ENCODE measurements around the gene TPPP3.
"Not testable (repeated sequence)": the region's sequence is repeated elsewhere in the genome, so short reads cannot be mapped to it uniquely, and the experiment has no call there.

TPPP3 gene

DNA sequence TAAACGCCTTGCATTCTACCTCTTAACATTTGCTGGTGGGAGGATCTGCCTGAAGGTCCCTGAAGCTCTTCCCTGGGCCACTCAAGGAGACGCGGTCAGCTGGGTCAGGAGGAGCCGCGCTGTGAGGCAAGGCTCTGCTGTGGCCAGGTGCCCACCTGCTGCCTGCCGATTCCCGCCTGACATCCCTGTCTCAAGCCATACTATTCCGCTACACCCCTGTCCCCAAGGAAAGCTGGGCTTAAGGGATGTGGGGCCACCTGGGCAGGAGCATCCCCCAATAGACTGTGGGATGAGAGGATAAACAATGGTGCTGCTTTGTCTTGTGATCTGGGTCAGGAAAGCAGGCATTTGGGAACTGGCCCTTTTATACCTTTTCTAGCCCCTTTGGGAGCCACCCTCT is 5.1 kb downstream of the TPPP3 start:
- TF ChIP-seq, protein P1, sequence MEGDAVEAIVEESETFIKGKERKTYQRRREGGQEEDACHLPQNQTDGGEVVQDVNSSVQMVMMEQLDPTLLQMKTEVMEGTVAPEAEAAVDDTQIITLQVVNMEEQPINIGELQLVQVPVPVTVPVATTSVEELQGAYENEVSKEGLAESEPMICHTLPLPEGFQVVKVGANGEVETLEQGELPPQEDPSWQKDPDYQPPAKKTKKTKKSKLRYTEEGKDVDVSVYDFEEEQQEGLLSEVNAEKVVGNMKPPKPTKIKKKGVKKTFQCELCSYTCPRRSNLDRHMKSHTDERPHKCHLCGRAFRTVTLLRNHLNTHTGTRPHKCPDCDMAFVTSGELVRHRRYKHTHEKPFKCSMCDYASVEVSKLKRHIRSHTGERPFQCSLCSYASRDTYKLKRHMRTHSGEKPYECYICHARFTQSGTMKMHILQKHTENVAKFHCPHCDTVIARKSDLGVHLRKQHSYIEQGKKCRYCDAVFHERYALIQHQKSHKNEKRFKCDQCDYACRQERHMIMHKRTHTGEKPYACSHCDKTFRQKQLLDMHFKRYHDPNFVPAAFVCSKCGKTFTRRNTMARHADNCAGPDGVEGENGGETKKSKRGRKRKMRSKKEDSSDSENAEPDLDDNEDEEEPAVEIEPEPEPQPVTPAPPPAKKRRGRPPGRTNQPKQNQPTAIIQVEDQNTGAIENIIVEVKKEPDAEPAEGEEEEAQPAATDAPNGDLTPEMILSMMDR (IDR thresholded peaks at IDR 0.05; ENCODE audit: borderline replicate concordance, control extremely low read depth, extremely low read depth, insufficient read depth, missing control alignments): no peak
- no peak for DNase-seq (ENCODE audit: low spot score)
- in situ Hi-C loops (cut with MboI; ENCODE audit: low sequenced_read_pairs, unreplicated experiment): no loop called here

DNA sequence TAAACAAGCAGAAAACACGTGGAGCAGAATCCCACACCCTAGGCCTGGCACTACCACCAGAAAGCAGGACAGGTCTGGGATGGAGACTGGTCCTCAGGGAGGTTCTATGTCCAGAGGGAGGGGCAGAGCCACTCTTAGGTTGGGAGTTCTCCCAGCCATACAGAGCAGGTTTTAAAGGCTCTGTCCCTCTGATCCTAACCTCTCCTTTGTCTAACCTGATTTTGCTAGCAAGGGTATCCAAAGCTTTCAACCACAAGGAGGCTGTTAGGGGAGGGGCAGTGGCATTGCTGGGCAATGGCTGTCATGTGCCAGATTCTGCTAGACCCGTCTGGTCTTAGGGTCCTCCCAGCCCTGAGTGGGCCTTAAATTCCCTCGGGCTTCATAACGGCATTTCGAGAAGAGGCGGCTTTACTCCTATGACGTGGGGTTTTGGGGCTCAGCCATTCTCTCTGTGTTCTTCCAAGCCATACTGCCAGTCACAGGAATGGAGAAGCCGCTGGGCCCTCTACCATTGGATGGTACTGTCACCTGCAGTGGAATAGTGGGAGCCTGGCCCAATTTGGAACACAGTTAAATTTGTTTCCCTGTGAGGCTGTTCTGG is 5.7 kb downstream of the TPPP3 start:
- no peak for DNase-seq (ENCODE audit: low spot score)
- in situ Hi-C loops (cut with MboI; ENCODE audit: low sequenced_read_pairs, unreplicated experiment): no loop called here
- TF ChIP-seq, protein P1 (IDR thresholded peaks at IDR 0.05; ENCODE audit: borderline replicate concordance, control extremely low read depth, extremely low read depth, insufficient read depth, missing control alignments): no peak

DNA sequence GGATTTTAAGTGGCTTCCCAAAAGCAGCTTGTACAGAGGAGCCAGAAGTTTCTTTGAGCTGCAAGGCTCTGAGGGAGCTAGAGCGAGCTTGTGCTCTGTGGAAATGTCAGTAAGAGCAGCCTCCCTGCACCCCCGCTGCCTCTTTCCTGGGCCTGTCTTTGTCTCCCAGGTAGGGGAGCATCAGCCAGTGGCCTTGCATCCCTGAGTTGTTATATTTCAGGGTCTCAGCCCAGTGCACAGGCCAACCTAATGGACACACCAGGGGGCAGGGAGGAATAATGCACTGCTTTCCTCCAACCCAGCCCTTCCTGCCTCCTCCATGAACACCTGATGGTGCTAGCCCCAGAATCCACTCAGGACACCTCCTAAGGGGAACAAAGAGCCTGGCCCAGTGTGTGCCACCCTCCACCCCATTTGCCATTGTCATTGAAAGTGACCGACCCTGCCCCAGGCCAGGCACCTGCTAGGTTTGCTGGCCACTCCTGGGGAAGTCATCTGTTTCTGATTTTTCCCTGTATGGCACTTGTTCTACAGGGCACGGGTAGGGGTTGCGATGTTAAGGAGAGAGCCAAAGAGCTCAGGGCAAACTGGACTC is 6.3 kb downstream of the TPPP3 start:
- in situ Hi-C loops (cut with MboI; ENCODE audit: low sequenced_read_pairs, unreplicated experiment): no loop called here
- DNase-seq (ENCODE audit: low spot score): no peak
- TF ChIP-seq, protein P1 (IDR thresholded peaks at IDR 0.05; ENCODE audit: borderline replicate concordance, control extremely low read depth, extremely low read depth, insufficient read depth, missing control alignments): no peak

DNA sequence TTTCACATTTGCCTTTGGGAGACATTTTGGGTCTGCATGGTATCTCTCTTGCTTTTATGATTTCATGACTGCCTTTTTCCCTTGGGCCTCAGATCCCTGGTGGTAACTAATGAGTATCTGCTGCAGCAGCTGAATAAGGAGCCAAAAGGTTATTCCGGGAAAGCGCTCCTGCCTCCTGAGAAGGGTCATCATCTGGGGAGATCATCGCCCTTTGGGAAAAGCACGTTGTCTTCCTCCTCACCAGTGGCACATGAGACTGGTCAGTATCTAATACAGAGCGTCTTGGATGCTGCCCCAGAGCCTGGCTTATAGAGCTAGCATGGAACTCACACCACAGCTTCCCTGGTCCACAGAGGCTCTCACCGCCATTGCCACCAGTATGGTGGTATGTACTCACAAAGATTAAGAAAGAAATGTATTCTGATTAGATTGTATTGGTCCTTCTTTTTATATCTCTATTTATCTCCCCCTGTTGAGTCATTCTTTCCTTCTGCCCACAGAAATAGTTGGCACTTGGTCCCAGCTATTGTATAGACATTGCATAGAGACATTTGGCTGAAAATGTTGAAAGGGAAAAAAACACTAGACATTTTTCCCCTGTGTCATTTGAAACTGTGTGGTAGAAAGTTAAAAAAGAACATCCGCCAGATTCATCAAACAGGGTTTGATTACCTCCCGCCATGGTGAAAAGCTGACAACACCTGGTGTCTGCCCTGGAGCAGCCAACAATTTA is 8.4 kb downstream of the TPPP3 start:
- TF ChIP-seq, protein P1 (IDR thresholded peaks at IDR 0.05; ENCODE audit: borderline replicate concordance, control extremely low read depth, extremely low read depth, insufficient read depth, missing control alignments): no peak
- in situ Hi-C loops (cut with MboI; ENCODE audit: low sequenced_read_pairs, unreplicated experiment): no loop called here
- no peak for DNase-seq (ENCODE audit: low spot score)

DNA sequence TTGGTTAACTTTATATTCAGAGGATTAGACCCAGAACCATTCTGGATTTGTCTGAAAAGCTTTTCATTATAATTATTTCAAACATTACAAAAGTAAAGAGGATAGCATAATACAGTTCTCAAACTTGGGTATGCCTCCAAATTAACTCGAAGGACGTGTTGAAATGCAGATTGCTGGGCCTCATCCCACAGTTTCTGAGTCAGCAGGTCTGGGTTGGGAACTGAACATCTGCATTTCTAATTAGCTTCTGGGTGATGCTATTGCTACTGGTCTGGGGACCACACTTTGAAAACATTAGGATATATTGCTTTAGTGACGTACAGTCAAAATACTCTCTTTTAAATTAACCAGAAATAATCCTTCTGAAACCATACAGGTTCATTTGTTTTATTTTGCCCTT is 10.0 kb downstream of the TPPP3 start:
- in situ Hi-C loops (cut with MboI; ENCODE audit: low sequenced_read_pairs, unreplicated experiment): no loop called here
- no peak for DNase-seq (ENCODE audit: low spot score)
- TF ChIP-seq, protein P1 (IDR thresholded peaks at IDR 0.05; ENCODE audit: borderline replicate concordance, control extremely low read depth, extremely low read depth, insufficient read depth, missing control alignments): no peak

DNA sequence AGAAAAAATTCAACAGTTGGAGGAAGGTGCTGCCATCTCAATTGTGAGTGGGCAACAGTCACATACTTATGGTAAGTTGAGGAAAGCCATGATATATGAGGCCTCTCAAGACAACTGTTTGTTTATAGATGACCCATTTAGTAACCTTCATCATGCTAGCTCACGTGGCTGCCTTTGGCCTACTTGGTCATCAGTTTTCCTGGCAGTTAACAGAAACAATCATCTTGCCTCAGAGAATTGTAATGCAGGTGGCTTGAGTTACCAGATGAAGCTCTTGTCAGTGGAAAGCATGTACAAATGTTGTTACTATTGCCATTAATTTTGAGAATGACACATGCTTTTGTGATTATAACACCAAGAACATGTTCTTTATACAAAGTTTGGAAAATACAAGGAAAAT is 14.7 kb downstream of the TPPP3 start:
- TF ChIP-seq, protein P1 (IDR thresholded peaks at IDR 0.05; ENCODE audit: borderline replicate concordance, control extremely low read depth, extremely low read depth, insufficient read depth, missing control alignments): no peak
- in situ Hi-C loops (cut with MboI; ENCODE audit: low sequenced_read_pairs, unreplicated experiment): no loop called here

DNA sequence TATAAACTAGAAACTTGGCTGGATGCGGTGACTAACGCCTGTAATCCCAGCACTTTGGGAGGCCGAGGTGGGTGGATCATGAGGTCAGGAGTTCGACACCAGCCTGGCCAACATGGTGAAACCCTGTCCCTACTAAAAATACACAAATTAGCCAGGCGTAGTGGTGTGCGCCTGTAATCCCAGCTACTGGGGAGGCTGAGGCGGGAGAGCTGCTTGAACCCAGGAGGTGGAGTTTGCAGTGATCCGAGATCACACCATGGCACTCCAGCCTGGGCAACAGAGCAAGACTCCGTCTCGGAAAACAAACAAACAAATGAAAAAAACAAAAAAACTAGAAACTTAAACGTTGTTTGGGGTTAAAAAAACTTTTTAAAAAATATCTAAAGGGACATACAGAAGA is 17.3 kb downstream of the TPPP3 start:
- DNase-seq (ENCODE audit: low spot score); in situ Hi-C loops (cut with MboI; ENCODE audit: low sequenced_read_pairs, unreplicated experiment): not testable (repeated sequence)

More for the DNA sequence above, 14.7 kb downstream of the TPPP3 start:
- no peak for DNase-seq (ENCODE audit: low spot score)

All from GM13976 (cell line).